Middle frontal gyrus (tissue), 1 donor: ENCODE data around the gene AFF3.

Source experiments
- DNase-seq: peaks from one replicate; pipeline ENCODE4 v3.0.0-alpha.2; 2015; ENCODE audit warnings: low spot score; ENCODE audit errors: extremely low spot score

AFF3 gene

GRCh38 chr2:100073110-100073509, 69.3 kb downstream of the AFF3 start:
- DNase-seq, result no peak

DNA sequence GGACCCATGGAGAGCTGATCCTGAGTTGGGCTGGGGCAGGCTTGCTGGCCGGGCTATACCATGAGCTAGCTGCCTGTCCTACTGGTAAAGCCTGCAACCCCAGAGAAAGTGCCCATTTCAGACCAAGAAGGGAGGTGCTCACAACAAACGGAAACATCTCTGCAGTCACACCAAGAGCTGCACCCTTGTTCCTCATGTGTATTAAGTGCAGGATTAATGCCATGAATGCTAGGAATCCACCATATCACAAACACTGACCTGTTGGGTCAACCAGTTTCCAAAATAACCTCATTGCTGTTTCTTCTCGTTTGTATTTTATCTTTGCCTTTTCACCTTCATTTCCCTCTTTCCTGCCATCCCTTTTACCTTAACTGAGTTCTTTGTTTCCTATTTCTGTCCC, 69.9 kb downstream of the AFF3 start:
- no peak for DNase-seq

DNA sequence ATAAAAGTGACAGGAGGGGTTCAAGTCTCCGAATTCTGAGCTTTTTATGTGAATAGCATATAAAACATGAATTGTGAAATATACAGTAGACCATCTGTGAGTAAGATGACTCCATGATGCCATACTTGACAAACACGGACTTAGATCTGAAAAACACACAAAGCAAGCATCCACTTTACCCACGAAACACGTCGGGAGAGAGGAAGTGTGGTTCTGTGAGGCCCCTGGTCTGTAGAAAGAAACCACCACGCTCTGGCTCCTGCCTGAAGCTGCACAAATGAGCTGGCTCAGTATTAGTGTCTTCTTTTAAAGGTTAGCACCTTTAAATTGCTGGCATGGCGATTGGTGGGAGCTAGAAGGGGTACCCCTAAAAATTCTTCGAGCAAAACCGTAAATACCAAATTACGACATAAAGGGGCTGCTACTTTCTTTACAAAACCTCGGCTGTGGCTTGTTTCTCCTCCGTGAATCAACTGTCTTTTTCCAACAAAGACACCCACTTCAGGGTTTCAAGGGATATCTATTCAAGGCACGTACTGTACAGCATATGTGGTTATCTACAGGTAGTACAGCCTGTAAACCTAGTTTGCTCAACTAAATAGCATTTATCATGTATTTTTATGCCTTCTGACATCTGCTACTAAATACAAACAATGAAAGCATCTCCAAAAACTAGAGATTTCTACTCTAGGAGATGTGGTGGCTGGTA, 70.9 kb downstream of the AFF3 start:
- DNase-seq, result no peak

DNA sequence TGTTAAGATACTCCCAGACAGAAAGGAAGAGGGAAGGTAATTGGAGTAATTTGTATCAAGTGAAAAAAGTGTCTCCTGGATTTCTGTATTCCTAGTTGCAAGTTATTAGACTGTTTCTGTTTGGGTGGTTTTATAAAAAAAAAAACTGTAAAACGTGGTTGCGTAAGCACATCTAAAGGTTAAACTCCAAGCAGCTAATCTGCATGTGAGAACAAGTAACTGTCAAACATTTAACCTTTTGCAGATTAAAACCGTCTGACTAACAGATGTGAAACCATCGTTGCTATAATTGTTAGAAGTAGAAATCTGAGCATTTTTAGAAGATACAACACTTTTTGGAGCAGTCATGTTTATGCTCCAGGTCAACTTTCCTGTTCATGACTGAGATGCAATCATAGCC, 72.3 kb downstream of the AFF3 start:
- DNase-seq, result no peak

DNA sequence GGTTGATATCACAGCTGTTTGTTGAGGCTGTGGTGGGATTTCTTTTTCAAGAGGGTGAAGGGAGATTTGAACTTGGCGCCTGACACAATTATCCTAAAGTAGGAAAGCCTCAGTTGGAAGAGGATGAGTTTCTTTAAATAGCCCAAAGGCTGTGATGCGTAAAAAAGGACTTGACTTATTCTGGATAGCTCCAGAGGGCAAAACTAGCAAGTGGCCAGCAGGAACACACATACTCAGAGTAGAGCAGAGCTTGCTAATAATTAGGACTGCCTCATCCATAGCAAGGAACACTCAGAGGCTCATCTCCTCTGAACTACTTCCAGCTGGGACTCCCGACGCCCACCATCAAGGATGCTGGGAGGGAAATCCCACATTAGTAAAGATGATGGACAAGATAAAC, 74.0 kb downstream of the AFF3 start:
- DNase-seq, result no peak

- DNase-seq, result no peak
Observed at GRCh38 chr2:100067784-100068183, 74.6 kb downstream of the AFF3 start.

DNA sequence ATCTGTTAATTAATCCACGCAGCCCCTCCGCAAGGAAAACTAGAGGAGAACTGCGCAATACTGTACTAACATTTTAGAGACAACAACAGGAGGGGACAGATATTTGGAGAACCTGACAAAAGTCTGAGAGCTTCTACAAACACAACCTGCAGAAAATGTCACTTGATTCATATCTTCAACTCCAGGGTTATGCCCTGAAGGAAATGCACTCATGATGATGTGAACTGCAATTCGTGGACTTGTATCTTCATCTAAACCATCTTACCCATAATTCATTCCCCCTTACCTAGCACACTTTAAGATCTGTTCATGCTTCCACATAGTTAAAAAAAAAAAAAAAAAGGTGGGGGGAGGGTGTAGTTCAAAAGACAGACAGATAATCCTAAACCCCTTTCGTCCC, 75.5 kb downstream of the AFF3 start:
- no peak for DNase-seq

DNA sequence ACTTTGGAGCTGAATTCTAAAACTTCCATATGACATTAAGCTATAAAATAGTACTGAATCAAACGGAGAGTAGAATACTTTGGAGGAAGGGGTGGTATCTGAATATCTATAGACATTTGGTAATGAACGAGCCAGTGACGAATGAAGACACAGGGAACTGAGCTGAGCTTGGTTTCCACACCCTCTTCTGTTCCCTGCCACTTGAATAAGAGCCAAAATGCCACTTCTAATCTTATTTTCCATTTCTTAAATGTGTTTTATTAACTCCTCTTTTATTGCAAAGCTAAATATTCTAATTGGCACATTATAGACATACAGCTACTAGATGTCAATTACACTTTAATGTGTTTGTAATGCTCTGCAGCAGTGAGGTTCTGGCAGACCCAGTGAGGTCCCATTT, 76.1 kb downstream of the AFF3 start:
- no peak for DNase-seq

DNA sequence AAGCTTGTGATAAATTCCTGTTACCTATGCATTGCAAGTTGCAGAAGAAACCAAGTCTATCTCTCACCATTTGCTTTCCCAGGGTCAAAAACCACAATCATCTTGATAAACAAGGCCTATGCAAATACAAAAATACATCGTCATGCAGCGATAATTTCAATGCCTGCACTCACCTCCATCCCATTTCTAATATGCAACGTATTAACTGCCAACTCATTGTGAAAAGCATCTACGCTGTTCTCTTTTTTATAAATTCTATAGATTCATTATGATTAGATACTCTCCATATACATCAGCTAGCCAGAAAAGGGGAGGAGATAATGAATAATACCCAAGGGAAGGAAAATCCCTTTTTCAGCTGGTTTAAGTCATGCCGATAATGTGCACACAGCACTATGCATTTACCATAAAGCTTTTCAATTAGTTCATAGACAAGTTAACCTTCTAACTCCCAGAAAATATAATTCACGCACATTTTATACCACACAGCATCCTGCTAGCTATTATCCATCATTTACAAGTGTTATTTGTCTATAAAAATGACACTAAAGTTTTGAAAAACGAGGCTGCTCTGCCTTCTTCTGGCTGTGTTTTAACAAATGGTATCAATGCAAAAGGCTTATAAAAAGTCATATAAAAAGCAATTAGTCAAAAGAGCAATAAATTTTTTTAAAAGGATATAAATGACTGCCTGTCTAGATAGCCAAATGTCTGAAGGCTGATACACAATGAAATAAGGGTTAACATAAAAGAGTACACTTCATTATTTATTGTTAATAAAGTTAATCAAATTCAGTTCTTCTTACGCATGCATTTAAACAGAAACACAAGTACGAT, 77.6 kb downstream of the AFF3 start:
- DNase-seq, result no peak

GRCh38 chr2:100064165-100064564, 78.2 kb downstream of the AFF3 start:
- DNase-seq, result no peak

- DNase-seq, result no peak
Observed at GRCh38 chr2:100063459-100063953, 78.9 kb downstream of the AFF3 start.

DNA sequence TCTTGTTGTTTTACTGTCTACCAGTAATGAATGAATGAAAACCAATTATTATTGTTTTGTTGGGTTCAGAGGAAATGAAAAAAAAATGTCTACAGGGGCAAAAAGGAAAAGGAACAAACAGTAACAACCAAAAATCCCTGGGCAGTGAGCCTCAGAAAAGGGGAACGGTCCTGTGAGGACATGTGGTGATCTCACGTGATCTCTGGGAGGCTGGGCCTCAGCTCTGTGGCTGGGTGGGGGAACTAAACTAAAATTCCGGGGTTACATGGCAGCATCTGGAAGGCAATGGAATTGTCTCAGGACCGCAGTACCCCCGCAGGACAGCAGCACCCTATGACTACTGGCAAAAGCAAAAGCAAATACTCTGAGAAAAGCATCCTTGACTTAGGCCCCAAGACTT, 80.1 kb downstream of the AFF3 start:
- no peak for DNase-seq

DNA sequence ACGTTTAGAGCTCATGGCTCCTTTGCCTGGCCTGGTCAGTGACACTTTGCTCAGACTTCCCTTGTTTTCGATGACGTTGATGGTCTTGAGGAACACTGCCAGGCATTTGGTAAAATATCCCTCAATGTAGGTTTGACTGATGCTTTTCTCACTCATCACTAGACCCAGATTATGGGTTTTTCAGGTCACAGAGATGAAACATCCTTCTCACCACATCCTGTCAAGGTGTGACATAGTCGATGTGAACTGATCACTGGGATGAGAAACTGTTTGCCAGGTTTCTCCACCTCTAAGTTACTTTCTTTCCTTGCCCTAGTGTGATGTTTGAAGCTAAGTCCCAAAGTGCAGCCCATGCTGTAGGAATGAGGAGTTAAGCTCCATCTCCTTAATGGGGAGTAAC, 81.5 kb downstream of the AFF3 start:
- DNase-seq, result no peak

GRCh38 chr2:100059638-100060037, 82.8 kb downstream of the AFF3 start:
- no peak for DNase-seq

DNA sequence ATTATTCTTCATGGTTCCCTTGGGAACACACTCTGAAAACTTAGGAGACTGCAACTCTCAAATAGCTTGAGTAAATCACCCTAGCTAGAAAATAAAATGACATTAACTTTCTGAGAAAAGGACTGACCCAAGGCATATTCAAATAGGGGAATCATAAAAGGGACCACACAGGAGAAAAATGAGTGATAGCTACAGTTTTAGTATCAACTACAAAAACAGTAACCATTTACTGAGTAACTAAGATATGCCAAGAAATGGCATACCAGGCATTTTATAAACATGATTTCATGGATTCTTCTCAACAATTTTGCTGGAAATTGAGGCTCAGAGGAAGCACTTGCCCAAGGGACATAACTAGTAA, 84.5 kb downstream of the AFF3 start:
- no peak for DNase-seq

GRCh38 chr2:100054426-100054825, 88.0 kb downstream of the AFF3 start:
- DNase-seq, result no peak

DNA sequence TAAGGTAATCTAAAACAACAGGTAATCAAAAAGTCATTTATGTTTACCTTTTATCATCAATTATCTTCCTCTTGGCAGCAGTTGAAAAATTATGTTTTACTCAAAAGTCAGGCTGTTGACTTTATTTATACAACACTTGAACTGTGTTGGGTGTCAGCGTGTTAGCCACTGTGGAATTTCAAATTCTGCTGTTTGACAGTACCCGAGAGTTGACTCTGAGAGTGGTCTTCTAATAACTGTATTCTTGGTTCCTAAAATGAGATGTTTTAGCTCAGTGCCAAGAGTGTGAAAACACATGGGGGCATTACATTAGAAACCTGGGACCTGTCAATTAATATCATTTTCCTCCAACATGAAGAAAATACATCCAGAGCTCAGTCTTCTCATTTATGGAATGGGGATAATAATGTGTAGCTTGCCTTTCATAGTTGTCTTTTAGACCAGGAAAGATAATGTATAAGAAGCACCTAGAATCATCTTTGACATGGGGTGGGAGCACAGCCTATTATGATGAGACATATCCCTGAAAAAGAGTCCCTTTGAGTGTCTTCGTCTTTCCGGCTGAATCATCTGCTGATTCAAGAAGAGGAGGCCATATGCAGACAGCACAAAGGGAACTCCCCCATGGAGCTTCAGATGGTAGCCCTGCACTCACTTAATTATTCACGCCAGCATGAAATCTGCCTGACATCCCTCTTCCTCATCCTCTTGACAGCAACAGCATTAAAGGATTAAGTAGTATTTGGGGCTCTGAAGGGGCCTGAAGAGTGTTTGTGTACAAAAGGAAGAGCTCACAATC, 89.1 kb downstream of the AFF3 start:
- no peak for DNase-seq

DNA sequence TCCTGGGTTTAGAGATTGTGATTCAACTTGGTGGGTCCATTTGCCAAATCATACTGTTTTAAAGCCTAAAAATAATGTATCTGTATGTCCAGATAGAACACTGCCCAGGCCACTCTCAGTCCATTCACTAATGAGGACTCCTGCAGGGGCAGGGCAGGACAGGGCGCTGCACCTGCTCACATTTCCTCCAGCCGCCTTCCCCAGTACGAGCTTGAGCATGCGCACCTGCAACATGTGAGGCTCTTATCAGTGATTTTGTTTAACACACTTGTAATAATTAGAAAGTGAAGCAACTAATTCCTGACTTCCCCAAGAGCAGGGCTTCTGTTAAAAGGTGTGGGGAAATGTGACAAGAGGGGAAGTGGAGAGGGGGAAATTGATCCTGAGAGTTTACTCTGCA, 89.7 kb downstream of the AFF3 start:
- DNase-seq, result no peak

DNA sequence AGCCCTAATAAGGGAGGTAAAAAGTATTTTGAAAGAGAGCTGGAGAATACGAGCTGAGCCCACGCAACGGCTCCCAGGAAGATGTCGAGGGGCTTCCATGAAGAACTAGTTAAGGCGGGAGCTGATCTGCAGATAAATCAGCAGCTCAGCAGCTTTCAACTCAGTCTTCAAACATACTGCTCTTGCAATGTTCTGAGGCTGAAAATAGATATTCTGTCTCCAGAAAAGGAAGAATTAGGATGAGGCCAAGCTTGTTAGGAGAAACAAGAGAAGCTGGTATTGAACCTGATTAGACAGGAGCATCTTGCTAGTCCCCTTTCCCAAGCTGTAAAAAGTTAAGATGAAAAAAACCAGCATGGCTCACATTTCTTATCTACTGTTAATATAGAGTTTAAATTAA, 91.1 kb downstream of the AFF3 start:
- no peak for DNase-seq

GRCh38 chr2:100050685-100051084, 91.7 kb downstream of the AFF3 start:
- DNase-seq, result no peak

DNA sequence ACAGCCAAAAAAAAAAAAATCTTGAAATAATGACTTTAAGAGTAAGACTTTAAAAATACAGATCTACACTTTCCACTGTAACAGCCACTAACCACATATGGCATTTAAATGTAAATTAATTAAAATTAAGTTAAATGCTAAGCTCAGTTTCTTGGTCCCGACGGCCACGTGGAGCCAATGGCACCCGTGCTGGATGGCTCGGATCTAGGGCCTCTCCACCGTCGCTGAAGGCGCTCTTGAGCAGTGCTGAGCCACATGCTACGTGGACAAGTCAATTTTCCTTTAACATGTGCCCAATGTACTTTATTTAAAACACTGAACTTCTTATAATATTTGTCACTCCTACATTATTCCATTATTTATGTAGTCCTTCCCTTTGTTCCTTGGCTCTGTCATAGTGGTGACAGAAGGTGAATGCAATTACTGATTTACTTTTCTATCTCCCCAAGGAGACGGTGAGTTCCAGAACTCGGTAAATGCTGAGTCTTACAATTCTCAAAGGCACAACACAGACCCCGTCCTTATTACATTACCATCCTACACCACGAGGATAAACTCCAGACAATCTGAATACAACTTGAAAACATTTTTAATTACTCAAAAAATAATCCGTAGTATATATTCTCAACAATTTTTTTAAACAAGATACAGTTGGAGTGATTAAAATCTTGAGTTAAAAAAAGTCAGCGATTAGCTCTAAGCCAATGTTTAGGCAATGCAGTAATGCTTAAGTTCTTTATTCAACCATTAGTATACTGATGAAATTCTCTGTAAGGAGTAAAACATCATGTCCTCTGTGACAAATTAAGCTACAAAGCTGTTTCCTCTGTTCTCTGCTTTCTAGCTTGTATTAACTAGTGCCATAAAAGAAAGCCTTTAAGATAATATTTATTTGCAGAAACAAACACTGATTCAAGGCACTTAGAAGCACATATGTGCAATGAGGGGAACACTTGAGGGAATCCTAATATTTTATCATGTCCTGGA, 95.1 kb downstream of the AFF3 start:
- no peak for DNase-seq
